Measurements from ENCODE around the gene SERPINA12.
"Not testable (repeated sequence)": the region's sequence is repeated elsewhere in the genome, so short reads cannot be mapped to it uniquely, and the experiment has no call there.

Gene SERPINA12

GRCh38 chr14:94491511-94491910 is 17.8 kb downstream of the SERPINA12 start:
- DNase-seq (ENCODE audit: low read depth) = no peak

DNA sequence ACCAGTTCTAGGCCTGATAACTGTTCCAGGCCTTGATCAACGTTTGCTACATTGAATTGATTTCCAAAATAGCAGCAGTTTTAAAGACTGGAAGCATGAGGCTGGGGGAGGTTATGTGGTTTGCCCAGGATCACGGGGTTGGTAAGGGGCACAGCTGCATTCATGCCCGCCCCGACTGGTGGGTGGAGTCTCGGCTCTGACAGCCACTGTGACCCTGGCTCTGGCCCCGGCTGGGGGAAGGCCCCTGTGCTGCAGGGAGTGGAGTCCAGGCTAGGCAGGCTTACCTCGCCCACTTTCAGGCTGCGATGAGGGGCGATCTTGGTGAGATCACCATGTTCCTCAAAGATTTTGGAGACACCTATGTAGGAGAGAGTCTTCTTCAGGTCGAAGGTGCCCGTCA is 19.9 kb downstream of the SERPINA12 start:
- no peak for DNase-seq (ENCODE audit: low read depth)

DNA sequence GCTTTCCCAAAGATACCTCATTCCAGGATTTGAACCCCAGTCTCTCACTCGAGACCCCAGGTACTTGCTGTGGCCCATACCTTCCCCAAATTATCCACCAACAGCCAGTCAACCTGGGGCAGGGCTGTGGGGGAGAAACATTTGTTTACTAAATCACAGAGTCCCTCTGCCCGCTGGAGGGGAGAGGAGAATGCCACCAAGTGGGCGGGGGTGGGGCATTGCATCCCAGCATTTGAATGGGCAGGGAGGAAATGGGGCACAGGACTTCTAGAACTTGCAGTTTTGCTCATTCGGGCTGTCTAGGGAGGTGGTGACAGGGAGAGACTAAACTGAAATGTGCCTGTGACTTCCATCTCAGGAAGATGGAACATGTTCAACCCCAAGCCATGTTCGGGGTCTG is 22.4 kb downstream of the SERPINA12 start:
- DNase-seq (ENCODE audit: low read depth) = no peak

- peak; percentile 36 for DNase-seq (ENCODE audit: low read depth)
These were observed 23.1 kb downstream of the SERPINA12 start for GRCh38 chr14:94485944-94486841.

DNA sequence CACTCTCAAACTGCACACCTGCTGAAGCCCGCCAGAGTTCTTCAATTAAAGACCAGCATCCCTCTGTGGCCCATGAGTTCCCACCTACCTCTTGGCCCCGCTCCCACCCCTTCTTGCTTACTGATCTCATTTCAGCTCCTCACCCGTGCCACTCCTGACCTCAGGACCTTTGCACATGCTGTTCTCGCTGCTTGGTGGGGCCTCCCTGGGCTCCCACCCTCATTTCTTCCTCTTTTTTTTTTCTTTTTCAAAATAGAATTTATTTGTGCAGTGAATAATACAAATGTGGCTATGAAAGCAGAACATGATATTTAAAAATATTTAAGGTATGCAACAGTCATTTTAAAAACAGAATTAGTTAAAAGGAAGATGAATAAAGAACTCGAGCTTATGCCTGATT is 24.8 kb downstream of the SERPINA12 start:
- DNase-seq (ENCODE audit: low read depth) = no peak

- DNase-seq (ENCODE audit: low read depth) = no peak
These were observed 25.5 kb downstream of the SERPINA12 start for GRCh38 chr14:94483729-94484275.

DNA sequence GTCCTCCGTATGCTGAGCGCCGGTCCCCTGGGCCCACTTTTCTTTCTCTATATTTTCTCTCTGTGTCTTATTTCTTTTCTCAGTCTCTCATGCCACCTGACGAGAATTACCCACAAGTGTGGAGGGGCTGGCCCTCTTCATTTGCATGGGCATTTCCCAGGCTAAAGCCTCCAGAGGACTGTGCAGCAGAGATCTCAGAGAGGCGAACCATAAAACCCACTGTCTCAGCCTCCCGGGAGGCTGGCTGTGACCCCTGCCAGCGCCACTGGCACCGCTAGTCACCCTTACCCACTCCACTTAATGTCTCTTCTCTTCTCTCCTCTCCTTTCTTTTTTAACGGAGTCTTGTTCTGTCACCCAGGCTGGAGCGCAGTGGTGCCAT is 26.2 kb downstream of the SERPINA12 start:
- DNase-seq (ENCODE audit: low read depth) = no peak

- DNase-seq (ENCODE audit: low read depth) = not testable (repeated sequence)
These were observed 26.9 kb downstream of the SERPINA12 start for GRCh38 chr14:94482132-94483070.

DNA sequence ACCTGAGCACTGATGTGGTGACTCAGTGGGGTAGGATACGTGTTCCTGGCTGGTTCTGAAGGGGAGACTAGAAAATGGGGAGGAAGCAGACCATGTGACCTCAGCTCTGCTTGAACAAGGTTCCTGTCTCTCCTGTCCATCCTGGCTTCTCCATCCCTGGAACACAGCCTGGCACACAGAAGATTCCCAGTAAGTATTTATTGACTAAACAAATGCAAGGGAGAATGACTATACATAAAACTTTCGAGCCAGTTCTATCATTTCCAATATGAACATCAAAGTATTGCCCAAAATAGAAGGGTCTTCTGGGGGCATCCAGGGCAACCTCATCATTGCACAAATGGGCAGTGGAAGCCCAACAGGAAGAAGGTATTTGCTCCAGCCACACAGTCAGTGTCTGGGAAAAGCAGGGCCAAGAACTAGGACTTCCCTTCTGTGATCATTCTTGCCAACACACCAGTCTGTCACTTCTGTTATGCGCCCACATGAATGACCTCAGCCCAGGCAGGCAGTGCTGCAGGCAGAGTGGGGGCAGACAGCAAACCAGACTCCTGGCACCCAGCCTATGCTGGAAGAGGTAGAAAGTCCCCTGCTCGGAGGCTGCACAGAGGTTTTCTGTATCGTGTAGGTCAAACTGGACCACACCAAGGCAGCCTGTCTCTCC is 27.7 kb downstream of the SERPINA12 start:
- DNase-seq (ENCODE audit: low read depth) = no peak

DNA sequence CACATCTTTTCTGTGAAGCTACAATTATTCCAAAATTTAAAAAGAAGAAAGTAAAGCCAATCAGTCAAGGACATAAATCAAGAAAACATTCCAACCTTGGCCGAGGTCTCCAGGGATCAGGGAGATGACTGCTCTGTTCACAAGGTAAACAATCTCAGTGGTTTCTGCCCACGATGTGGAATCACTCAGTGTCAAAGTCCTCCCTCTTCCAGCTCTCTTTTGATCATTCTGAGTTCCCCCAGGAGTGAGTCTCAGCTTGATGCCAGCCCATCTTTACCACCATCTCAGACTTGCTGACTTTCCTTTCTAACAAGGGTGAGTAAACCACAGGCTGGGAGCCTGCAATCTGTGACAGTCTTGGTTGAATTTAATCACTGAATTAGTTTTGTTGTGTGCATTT is 28.5 kb downstream of the SERPINA12 start:
- no peak for DNase-seq (ENCODE audit: low read depth)

GRCh38 chr14:94478420-94478819 is 30.8 kb downstream of the SERPINA12 start:
- no peak for DNase-seq (ENCODE audit: low read depth)

DNA sequence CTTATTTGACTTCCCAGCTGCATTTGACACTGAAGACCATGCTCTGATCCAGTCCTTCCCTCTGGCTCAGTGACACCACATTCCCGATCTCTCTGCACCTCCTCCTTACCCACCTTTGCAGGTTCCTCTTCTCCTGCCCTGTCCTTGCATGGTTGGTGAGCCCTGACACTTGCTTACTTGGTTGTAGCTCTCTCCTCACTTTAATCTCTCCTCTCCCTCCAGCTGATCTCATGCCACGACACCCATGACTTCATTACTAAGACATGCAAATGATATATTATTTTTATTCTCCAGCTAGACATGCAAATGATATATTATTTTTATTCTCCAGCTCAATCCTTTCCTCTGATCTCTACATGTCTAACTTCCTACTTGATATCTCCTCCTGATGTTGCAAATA is 33.2 kb downstream of the SERPINA12 start, which contains the start of gene SERPINA9:
TSS of gene SERPINA9 (minus strand) at position 175 of the 400 bp plus-strand sequence. CDS start 6,357 bp downstream, outside the sequence.
- no peak for DNase-seq (ENCODE audit: low read depth)

GRCh38 chr14:94474581-94475031 is 34.7 kb downstream of the SERPINA12 start:
- DNase-seq (ENCODE audit: low read depth) = no peak

- DNase-seq (ENCODE audit: low read depth) = no peak
These were observed 35.4 kb downstream of the SERPINA12 start for GRCh38 chr14:94473666-94474410.

DNA sequence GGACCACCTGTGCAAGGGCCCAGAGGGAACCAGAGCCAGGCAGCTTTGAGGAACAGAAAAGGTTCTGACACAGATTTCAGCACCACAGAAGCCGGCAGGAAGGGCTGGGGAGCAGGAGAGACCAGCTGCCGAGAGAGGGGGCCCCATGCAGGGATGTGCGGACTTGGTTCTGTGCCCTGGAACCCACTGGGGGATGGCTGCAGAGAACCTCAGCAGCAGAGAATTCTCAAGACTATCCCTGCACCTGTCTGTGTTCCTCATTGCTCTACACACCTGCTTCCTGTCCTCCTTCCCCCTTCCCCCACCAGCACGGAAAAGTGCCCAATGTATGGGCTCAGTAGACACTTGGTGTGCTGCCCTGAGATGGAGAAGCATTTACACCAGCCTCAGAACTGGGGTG is 36.4 kb downstream of the SERPINA12 start:
- DNase-seq (ENCODE audit: low read depth) = no peak

GRCh38 chr14:94471045-94471444 is 38.2 kb downstream of the SERPINA12 start:
- DNase-seq (ENCODE audit: low read depth) = no peak

GRCh38 chr14:94470311-94470710 is 39.0 kb downstream of the SERPINA12 start:
- no peak for DNase-seq (ENCODE audit: low read depth)

DNA sequence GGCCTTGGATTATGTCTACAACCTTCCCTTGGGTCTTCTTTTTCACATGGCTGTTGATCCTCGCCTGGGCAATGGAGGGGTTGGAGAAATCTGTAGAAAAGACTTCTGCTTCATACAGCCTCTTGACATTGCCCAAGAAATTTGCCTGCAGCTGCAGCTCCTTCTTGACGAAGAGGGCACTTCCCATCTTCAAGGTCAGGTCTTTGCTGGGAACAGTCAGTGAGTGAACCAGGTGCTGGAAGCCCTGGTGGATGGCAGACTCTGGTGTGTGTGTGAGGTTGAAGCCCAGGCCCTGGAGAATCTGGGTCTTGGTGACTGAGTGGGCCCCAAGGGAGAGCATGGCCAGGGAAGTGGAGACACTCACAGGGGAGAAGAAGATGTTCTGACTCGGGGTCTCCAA is 40.0 kb downstream of the SERPINA12 start:
- no peak for DNase-seq (ENCODE audit: low read depth)

DNA sequence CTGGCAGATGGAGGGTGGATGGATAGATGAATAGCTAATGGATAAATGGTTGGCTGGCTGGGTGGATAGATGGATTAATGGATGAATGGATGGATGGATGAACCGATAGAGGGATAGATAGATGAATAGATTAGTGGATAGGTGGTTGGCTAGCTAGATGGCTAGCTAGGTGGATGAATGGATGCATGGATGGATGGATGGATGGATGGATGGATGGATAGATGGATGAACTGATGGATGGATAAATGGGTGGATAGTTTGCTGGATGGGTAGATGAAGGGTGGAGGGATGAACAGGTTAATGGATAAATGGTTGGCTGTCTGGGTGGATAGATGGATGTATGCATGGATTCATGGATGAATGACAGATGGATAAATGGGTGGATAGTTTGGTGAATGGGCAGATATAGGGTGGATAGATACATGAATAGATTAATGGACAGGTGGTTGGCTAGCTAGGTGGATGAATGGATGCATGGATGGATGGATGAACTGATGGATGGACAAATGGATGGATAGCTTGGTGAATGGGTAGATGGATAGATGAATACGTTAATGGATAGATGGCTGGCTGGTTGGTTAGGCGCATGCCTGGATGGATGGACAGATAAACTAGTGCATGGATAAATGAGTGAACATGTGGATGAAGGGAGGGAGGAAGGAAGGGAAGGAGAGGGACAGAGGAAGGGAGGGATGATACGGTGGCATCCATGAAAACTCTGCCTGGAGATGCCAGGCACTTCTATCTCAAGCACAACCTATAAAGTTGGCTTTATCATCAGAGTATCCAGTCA is 41.3 kb downstream of the SERPINA12 start:
- no peak for DNase-seq (ENCODE audit: low read depth)

- no peak for DNase-seq (ENCODE audit: low read depth)
These were observed 42.4 kb downstream of the SERPINA12 start for GRCh38 chr14:94466706-94467370.
